Psoas muscle (tissue), 8 donors: ENCODE data around the gene OR6J1. TPM values are rescaled to one million over a fixed set of nuclear protein-coding genes. Genes with fewer than 3 reads are reported as not detected.

ENCODE experiments used
- ATAC-seq, 4 donors: fragments of 200-7000 bp; cut with Tn5 transposase; one replicate each; pipeline ENCODE4 v1.9.1; 2020; ENCODE audit warnings: moderate library complexity in 3 of 4, mild to moderate bottlenecking in 2 of 4
- DNase-seq, 2 donors: peaks; one replicate each; pipeline ENCODE4 v3.0.0-alpha.2; 2020
- H3K27ac ChIP-seq: fragments of 200-600 bp; one replicate; pipeline ENCODE4 v1.8.0; 2022
- H3K27me3 ChIP-seq, 3 donors: fragments of 200-600 bp in 1 of 3; one replicate each; pipeline versions ENCODE4 v1.6.1 to v1.8.0; 2013 to 2022; ENCODE audit warnings: low read length in 2 of 3, mild to moderate bottlenecking in 2 of 3, moderate library complexity in 1 of 3; ENCODE audit not compliant: insufficient read depth in 3 of 3
- H3K36me3 ChIP-seq, 2 donors: fragments of 200-600 bp in 1 of 2; one replicate each; pipeline versions ENCODE4 v1.6.1 to v1.8.0; 2013 to 2022; ENCODE audit warnings: low read depth in 1 of 2, mild to moderate bottlenecking in 1 of 2, moderate library complexity in 1 of 2; ENCODE audit not compliant: insufficient read depth in 1 of 2
- H3K4me1 ChIP-seq: fragments of 200-600 bp; one replicate; pipeline ENCODE4 v1.8.0; 2022
- H3K4me3 ChIP-seq: fragments of 200-600 bp; one replicate; pipeline ENCODE4 v1.8.0; 2022; ENCODE audit warnings: mild to moderate bottlenecking
- H3K9me3 ChIP-seq: fragments of 200-600 bp; one replicate; pipeline ENCODE4 v1.8.0; 2022
- CTCF ChIP-seq: fragments of 200-600 bp; IDR thresholded peaks from one replicate; pipeline ENCODE4 v1.8.0; 2022; ENCODE audit warnings: antibody characterized with exemption
- WGBS, 3 donors: extraction: QIAGEN DNeasy Blood & Tissue Kit; methylation state at CpG; one replicate each; pipeline versions ENCODE4 v1.1.6 to v1.1.7; 2013; 5-methylcytosine and 5-hydroxymethylcytosine counted together
- intact Hi-C, 2 donors: fragments of 100-400 bp; cut with DNase I; formaldehyde crosslinking; loops; one replicate each; pipeline versions ENCODE4 v1.11.0 to v1.14.2; 2022
- polyA plus RNA-seq, 3 donors: library from polyadenylated mRNA; stranded (reverse); fragments of 200-250 nt; gene quantifications; one replicate each; pipeline ENCODE4 v1.2.3, GENCODE V29; 2013
- total RNA-seq, 4 donors: library from RNA; stranded (reverse); fragmentation: NEBNext Ultra II Directional in 2 of 4; extraction: Animal tissue kit (Norgen Biotek cat#: 25700) in 2 of 4; gene quantifications; one replicate each; pipeline versions ENCODE4 v1.2.1 to v1.2.4, GENCODE V29; 2021 to 2023
- donor health status: healthy with polysubstance abuse.
- donor health status: DM: no; HTN: no; CAD: no; lungs with moderate emphysema.
- donor health status: Bipolar disorder and iron deficiency.
- donor health status: healthy.
- donor health status: DM: yes; HTN: yes; CAD: no.
- donor health status: DM: no; HTN: no; CAD: no.
- donor health status: DM: no; HTN: no; CAD: no.
- donor health status: DM: yes; HTN: yes; CAD: no.

Gene OR6J1
- total and polyA plus RNA-seq, 7 donors: not detected

- 77 to 89% (median 83%) methylated on average over 8 of the region's 8 CpGs for WGBS, 3 donors
- intact Hi-C loops: no loop called here
- H3K4me3 ChIP-seq: no peak overlapping the region
- H3K27me3 ChIP-seq: no peaks in the 10 kb centered on the region
- no peaks in the 10 kb centered on the region for H3K9me3 ChIP-seq
- H3K36me3 ChIP-seq: no peaks in the 10 kb centered on the region
- no peak for TF ChIP-seq CTCF
- ATAC-seq: no peak
- no peaks in the 10 kb centered on the region for H3K4me1 ChIP-seq
- no peak for DNase-seq
- no peak overlapping the region for H3K27ac ChIP-seq
Measured at GRCh38 chr14:22634233-22634900, 9.8 kb downstream of the OR6J1 start.

GRCh38 chr14:22630486-22630885 is 13.7 kb downstream of the OR6J1 start:
- no peaks in the 10 kb centered on the region for H3K4me1 ChIP-seq
- ATAC-seq: no peak
- H3K9me3 ChIP-seq: no peaks in the 10 kb centered on the region
- no peak overlapping the region for H3K27ac ChIP-seq
- no peak for TF ChIP-seq CTCF
- no peak overlapping the region for H3K4me3 ChIP-seq
- 66 to 76% (median 71%) methylated on average over 2 of the region's 2 CpGs for WGBS, 3 donors
- intact Hi-C loops: no loop called here
- no peaks in the 10 kb centered on the region for H3K36me3 ChIP-seq
- no peak for DNase-seq
- H3K27me3 ChIP-seq: no peaks in the 10 kb centered on the region

GRCh38 chr14:22630066-22630465 is 14.1 kb downstream of the OR6J1 start:
- Histone ChIP-seq H3K36me3 (no peaks in the 10 kb centered on the region), H3K27me3 (no peaks in the 10 kb centered on the region), H3K4me1 (no peaks in the 10 kb centered on the region), H3K4me3 (no peak overlapping the region), H3K27ac (no peak overlapping the region), H3K9me3 (no peaks in the 10 kb centered on the region)
- intact Hi-C loops: no loop called here
- 86 to 91% (median 90%) methylated on average over 3 of the region's 3 CpGs for WGBS, 3 donors
- DNase-seq (no peak), ATAC-seq (no peak)
- no peak for TF ChIP-seq CTCF

GRCh38 chr14:22629361-22629760 is 14.8 kb downstream of the OR6J1 start:
- WGBS, 3 donors: 65 to 77% (median 72%) methylated on average over 5 of the region's 5 CpGs
- no peaks in the 10 kb centered on the region for H3K36me3 ChIP-seq
- ATAC-seq (no peak), DNase-seq (no peak)
- H3K27me3 ChIP-seq: no peaks in the 10 kb centered on the region
- TF ChIP-seq CTCF: no peak
- H3K27ac ChIP-seq: no peak overlapping the region
- intact Hi-C loops: no loop called here
- H3K9me3 ChIP-seq: no peaks in the 10 kb centered on the region
- H3K4me1 ChIP-seq: no peaks in the 10 kb centered on the region
- H3K4me3 ChIP-seq: no peak overlapping the region
